HG02870 (cell line): ENCODE data around the gene ASXL1.
"Not testable (repeated sequence)": the region's sequence is repeated elsewhere in the genome, so short reads cannot be mapped to it uniquely, and the experiment has no call there.

ENCODE experiments used
- ATAC-seq: cut with Tn5 transposase; IDR thresholded peaks from one replicate; pipeline ENCODE4 v1.9.1; 2021; ENCODE audit warnings: mild to moderate bottlenecking, moderate library complexity; ENCODE audit not compliant: unreplicated experiment

The ASXL1 gene

DNA sequence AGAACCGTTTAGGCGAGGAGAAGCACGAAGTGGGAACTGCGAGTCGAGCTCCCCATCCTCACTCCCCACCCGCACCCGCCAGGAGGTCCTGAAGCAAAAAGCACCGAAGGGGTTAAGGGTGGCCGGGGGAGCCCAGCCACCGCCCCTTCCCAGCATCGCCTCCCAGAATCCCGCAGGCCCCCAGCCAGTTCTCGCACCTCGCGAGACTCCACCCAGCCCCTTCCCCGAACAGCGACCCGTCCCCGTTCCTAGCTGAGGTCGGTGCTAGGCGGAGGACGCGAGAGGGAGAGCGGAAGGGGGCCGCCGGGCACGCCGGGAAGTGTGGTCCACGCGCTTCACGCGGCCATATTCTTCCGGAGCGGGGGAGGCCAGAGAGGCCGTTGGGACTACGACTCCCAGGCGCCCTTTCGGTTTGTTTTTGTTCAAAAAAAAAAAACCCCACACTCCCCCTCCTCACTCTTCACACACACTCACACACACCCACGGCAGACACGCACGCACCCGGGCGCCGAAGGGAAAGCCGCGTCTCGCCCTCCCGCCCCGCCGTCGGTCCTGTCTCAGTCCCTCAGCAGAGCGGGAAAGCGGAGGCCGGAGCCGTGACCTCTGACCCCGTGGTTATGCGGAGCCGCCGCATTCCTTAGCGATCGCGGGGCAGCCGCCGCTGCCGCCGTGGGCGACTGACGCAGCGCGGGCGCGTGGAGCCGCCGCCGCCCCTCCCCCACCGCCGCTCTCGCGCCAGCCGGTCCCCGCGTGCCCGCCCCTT, at the start of gene ASXL1:
ASXL1 (plus strand) TSS at position 463 of the 763 bp plus-strand sequence. CDS start 445 bp downstream, outside the sequence.
- peak; percentile 58 for ATAC-seq

DNA sequence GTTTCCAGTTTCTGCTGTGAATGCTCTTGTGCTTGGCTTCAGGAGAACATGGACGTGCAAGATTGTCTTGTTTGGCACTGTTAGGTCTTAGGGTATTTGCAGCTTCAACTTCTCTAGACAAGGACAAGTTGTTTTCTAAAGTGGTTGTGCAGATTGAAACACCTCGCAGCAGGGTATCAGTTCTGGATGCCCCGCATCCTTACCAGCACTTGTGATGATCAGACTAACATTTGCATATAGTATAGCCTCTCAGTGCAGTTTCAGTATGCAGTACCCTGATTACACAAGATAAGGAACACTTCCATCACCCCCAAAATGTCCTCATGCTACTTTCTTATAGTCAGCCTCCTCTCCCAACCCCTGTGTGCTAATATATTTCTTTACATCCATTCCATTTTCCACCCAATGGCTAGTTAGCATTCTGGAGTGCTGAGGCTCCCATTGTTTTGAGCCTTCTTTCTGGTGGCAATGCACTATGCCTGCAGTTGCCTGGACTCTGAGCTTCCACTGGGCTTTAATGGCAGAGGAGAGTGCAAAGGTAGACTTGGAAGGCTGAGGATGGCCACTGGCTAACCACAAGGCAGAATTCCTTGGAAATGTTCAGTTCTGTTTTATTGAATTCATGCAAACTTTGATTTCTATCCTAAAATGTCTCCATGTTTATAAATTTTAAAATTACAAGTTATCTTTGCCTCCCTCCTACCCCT, 45.3 kb upstream of the ASXL1 start:
- no peak for ATAC-seq

DNA sequence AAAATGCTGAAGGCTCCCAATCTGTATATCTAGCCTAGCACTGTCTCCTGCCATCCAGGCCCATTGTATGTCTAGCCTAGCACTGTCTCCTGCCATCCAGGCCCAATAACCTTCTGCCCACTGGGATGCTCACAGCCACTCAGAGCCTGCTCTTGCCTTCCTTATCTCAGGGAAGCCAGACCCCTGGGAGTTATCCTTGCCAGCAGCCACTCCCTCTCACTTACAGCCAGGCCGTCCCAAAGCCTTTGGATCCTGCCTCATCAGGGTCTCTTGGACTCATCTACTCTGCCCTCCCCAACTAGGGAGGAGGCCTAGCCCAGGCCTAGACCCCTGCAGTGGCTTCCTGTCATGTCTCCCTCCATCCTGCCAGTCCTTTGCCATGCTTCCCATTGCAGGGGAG, 43.4 kb upstream of the ASXL1 start:
- ATAC-seq, result no peak

DNA sequence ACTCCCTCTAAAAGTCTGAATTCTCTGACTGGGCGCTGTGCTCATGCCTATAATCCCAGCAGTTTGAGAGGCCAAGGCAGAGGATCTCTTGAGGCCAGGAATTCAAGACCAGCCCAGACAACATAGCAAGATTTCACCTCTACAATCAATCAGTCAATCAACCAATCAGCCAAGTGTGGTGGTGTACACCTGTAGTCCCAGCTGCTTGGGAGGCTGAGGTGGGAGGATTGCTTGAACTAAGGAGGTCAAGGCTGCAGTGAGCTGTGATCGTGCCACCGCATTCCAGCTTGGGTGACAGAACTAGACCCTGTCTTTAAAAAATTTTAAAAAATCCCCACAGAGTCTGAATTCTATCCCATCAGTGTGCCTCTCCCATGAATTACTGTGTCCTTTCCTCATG, 42.7 kb upstream of the ASXL1 start:
- no peak for ATAC-seq

DNA sequence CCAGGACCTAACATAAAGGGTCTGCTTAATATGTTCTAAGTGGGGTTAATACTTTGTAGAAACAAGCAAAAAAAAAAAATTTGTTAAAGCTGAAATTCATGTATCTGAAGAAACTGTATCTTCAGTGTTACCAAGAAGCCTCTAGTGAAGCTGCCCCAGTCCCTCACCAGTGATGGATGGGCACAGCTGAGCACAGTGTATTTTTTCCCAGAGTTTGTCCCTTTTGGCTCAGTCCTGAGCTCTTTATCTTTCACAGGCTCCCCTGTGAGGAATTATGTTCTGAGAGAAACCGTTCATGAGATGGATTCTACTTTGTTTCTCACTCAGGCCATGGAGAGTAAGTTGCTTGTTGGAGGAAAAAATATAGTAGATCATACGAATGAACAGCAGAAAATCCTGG, 42.2 kb upstream of the ASXL1 start:
- no peak for ATAC-seq

DNA sequence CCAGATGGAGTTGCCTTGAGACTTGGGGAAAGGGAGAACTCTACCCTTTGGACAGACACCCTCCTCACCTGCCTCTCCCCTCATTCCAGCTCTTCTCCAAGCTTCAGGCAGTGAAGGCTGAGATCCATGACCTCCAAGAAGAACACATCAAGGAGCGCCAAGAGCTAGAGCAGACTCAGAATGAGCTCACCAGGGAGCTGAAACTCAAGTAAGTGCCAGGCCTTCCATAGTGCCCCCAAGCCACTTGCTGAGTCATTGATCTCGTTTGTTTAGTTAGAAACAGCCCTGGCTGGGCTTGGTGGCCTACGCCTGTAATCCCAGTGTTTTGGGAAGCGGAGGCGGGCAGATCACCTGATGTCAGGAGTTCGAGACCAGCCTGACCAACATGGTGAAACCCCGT, 41.5 kb upstream of the ASXL1 start:
- no peak for ATAC-seq

DNA sequence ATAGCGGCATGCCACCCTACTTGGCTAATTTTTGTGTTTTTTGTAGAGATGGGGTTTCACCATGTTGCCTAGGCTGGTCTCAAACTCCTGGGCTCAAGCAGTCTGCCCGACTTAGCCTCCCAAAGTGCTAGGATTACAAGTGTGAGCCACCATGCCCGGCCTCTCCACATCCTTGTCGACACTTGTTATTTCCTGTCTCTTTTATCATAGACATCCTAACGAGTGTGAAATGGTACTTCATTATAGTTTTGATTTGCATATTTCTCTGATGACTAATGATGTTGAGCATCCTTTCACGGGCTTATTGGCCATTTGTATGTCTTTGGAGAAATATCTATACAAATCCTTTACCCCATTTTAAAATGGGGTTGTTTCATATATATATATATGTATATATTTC, 39.0 kb upstream of the ASXL1 start:
- no peak for ATAC-seq

DNA sequence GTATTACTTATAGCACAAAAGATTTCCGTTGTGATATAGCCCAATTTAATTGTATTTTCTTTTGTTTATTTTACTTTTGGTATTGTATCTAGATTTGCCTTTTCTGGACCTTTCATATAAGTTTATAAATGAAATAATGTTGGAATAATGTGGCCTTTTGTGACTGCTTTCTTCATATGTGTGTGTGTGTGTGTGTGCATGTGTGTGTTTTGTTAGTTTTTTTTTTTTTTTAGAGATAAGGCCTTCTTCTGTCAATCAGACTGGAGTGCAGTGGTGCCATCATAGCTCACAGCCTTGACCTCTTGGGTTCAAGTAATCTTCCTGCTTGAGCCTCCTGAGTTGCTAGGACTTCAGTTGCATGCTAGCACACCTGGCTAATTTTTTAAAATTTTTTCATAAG, 37.8 kb upstream of the ASXL1 start:
- ATAC-seq, result no peak

DNA sequence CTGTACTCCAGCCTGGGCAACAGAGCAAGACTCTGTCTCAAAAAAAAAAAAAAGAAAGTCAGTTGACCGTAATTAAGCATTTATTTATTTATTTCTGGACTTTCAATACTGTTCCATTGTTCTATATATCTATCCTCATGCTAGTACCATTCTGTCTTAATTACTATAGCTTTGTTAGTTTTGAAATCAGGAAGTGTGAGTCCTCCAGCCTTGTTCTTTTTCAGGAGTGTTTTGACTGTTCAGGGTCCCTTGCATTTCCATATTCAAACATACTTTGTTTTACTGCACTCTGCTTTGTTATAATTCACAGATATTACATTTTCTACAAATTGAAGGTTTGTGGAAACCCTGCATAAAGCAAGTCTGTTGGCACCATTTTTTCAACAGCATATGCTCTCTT, 36.7 kb upstream of the ASXL1 start:
- ATAC-seq, result no peak

DNA sequence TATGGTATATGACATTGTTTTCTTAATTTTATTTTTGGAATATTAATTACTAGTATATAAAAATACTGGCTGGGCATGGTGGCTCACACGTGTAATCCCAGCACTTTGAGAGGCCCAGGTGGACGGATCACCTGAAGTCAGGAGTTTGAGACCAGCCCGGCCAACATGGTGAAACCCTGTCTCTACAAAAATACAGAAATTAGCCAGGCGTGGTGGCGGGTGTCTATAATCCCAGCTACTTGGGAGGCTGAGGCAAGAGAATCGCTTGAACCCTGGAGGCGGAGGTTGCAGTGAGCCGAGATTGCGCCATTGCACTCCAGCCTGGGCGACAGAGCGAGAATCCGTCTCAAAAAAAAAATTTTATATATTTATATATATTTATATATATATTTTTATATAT, 35.9 kb upstream of the ASXL1 start:
- not testable (repeated sequence) for ATAC-seq

DNA sequence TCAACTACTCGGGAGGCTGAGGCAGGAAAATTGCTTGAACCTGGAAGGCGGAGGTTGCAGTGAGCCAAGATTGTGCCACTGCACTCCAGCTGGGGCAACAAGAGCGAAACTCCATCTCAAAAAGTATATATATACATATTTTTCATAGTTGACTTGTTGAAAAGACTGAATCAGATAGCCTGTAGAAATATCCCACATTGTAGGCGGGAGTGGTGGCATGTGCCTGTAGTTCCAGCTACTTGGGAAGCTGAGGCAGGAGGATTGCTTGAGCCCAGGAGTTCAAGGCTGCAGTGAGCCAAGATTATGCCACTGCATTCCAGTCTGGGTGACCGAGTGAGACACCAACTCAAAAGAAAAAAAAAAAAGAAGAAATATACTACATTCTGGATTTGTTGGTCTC, 34.4 kb upstream of the ASXL1 start:
- ATAC-seq, result not testable (repeated sequence)

DNA sequence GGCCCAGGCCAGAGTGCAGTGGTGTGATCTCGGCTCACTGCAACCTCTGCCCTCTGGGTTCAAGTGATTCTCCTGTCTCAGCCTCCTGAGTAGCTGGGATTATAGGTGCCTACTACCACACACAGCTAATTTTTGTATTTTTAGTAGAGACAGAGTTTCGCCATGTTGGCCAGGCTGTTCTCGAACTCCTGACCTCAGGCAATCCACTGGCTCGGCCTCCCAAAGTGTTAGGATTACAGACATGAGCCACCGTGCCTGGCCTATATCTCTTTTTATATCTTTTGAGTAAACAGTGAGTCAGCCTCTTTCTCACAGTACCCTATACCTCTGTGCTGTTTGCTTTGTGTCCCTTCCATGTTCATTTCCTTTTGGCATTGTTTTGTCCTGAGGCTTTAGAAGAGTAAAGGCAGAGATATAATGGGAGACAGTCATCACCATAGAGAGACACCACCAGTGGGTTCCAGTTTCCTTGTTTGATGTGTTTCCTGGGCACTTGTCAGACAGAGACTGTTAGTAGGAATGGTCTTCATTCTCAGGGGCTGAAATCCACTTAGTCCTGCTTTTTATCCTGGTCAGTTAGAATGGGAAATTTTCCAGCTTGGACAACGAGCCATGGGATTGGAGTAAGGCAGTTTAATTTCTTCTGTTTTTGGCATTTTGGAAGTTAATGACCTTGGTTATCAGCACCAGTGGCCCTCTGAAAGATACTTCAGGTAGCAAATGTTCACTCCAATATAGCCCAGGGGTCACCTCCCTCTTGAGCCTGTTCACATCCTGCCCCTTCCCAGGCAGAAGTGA, 32.2 kb upstream of the ASXL1 start:
- no peak for ATAC-seq

DNA sequence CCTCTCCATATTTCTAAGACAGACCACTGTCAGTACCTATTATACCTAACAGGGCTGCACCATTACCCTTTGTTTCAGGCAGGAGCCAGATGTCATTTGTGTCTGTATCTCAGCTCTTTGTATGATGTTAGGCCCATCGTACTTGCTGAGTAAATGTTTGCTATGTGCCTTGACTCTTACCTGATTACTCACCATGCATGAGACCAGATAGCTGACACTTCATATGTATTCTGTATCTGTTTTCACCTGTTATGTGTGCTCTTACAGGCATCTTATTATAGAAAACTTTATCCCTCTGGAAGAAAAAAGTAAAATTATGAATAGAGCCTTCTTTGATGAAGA, 31.7 kb upstream of the ASXL1 start:
- ATAC-seq, result no peak

DNA sequence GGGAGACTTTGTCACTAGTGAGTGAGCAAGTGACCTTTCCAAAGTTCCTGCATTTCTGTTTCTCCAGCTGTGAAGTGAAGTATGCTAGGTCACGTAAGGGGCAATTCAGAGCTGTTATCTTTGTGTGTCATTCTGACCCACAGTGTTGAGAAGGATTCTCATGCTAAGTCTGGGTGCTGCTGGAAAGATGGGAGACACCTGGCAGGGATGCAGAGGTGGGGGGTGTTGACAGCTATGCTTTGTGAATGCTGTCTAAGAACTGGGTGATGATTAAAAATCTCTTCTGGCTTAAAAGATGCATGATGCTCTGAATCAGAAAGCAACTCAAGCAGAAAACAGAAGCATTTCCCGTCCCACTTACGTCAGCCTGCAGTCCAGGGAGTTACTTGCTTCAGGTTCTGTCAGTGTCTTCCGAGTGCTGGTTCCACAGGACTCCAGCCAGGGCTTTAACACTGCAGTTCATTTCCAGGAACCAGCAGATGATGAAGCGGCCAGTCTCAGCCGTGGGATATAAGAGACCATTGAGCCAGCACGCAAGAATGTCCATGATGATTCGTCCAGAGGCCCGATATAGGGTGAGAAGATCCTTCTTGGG, 30.9 kb upstream of the ASXL1 start:
- ATAC-seq, result no peak

DNA sequence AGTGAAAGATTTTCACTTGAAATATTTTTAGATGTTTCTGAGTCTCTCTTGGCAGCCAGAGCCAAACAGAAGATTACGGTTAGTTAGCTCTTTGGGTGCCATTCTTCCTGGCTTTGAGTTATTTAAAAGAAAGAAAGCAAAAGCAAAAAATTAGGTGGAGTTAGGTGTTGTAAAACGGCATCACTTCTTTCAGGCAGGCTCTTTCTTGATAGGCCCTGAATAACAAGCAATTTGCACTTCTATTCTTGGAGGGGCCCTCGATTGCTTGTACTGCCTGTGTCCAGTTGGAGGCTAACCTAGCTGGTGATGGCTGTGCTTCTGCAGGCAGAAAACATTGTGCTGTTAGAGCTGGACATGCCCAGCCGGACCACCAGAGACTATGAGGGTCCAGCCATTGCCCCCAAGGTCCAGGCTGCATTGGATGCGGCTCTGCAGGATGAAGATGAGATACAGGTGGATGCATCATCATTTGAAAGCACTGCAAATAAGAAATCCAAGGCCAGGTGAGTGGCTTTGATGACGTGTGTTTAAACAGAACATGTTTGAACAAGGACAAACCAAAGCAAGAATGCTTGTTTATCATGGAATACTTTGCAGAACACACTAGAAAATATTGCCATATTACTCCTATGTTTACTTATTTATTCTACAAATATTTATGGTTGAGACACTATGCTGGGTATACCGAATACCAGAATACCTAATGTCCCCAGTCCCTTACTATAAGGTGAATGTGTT, 28.1 kb upstream of the ASXL1 start:
- no peak for ATAC-seq

DNA sequence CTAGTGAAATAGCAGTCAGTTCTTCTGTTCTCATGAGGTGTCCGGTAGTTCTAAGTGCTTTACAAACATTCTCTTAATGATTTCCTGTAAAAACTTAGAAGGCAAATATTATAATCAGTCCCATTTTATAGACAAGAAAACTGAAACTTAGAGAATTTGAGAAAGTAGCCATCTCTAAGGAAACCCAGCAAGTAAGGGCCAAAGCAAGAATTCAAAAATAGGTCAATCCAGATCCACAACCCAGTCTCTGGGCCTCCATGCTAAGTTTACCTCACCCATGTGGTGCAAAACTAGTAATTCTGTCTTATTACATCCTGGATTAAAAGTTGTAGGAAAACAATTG, 27.6 kb upstream of the ASXL1 start:
- no peak for ATAC-seq

DNA sequence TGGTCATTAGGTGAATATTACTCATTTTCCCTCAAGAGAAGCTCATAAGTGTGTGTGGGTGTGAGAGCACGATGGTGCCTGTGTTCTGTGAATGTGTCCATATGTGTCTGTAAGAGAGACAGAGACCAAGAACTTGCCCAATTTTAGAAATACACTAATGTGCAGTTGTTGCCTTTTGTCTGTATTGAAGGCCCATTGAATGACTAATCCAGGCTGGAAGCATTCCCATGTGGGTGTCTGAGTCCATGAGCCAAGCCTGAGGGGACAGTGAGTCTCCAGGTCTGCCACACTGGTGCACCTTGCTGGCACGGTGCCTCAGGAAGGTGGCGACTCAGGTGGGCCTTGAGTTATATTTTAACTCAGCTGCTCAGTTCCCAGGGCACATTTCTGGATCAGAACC, 25.5 kb upstream of the ASXL1 start:
- peak; percentile 13 for ATAC-seq

DNA sequence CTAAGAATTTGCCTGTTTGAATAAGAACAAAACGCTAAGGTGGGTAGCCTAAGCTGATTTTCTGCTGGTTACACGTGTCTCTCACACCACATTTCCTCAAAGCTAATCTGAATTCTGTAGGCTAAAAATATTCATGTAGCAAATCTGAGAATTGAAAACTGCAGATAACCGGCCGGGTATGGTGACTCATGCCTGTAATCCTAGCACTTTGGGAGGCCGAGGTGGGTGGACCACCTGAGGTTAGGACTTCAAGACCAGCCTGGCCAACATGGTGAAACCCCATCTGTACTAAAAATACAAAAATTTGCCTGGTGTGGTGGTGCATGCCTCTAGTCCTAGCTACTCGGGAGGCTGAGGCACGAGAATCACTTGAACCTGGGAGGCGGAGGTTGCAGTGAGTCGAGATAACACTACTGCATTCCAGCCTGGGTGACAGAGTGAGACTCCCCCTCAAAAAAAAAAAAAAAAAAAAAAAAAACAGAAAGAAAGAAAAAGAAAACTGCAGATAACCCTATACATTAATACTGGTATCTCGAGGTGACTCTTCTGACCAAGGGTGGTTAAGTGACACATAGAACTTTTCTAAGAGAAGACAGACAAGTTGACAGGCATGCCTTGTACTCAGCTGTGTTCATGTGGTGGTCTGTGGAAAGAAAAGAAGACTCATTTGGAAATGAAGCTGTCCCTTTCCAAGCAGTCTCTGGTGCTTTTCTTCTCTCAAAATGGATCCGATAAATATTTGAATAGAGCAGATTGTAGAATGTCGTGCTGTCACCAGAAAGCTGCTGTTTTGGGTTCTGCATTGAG, 24.7 kb upstream of the ASXL1 start:
- ATAC-seq, result peak; percentile 64

DNA sequence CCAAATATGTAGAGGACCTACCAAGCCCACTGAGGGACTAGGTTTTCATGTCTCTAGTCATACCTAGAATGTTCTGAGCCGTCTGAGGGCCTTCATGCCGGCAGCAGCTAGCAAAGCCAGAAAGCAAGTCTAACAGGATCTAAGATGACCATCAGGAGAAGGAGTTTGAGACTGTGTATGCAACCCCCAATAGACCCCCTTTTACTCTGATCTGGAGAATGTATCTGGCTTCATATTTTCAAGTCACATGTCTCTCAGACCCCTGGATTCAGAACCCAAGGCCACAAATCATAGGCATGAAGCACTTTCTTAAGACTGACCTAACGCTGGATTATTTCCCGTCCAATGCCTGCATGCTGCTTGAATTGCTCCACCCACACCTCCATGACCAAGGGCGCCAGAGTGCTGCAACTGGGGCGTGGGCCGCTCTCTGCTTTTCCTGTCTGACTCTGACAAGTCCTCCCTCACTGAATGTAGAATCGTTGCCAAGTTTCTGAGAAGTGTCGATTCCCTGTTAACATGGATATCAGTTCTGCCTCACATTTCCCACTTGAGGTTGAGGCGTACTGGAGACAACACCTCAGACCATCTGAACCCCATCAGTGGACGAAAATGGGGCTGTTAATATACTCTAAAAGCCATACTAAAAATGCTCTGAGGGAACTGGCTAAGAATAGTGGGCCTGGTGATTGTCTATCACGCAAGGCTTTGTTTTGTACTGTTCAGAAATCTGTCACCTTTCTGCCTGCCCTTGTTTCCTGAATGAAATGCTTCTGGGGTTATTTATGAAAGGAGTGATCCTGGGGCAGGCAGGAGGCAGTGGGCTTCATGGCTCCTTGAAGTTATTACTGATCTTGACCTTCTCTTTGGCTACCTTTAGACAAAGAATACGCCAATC, 23.9 kb upstream of the ASXL1 start:
- ATAC-seq, result peak; percentile 7
